IMR-90 (cell line): Measurements from ENCODE around the gene C3orf80. TPM values are rescaled to one million over a fixed set of nuclear protein-coding genes. Genes with fewer than 3 reads are reported as not detected.

ENCODE experiments used
- ATAC-seq: fragments of 200-7000 bp; cut with Tn5 transposase; 2 replicates; pipeline ENCODE4 v1.9.1; 2020; ENCODE audit warnings: low read depth, mild to moderate bottlenecking, moderate library complexity
- BruUV-seq: library from RNA; stranded (reverse); fragments of 400-500 nt; replicated peaks from 2 replicates; lab custom pipeline; 2021; lab: Mats Ljungman, UMichigan
- CTCF ChIA-PET: fragments of 300-600 bp; formaldehyde crosslinking; extraction: SDS; loops from one replicate; lab custom pipeline; 2021; ENCODE audit warnings: antibody characterized with exemption; lab: Yijun Ruan, JAX
- POLR2A ChIA-PET: fragments of 300-600 bp; sonication (Branson Sonifier 250); formaldehyde crosslinking; loops from one replicate; lab custom pipeline; 2022; ENCODE audit warnings: antibody characterized with exemption; ENCODE audit not compliant: unreplicated experiment; lab: Charles Lee
- DNase-seq: peaks from one replicate; pipeline ENCODE4 v3.0.0; 2013
- H2AFZ ChIP-seq: replicated peaks from 2 replicates; pipeline ENCODE3; 2013; ENCODE audit warnings: low read length, mild to moderate bottlenecking; ENCODE audit not compliant: poor library complexity
- H2AK5ac ChIP-seq: 2 replicates; pipeline ENCODE4 v1.6.1; 2013; ENCODE audit warnings: low read depth, low read length, inconsistent platforms
- H2AK9ac ChIP-seq: replicated peaks from 2 replicates; pipeline ENCODE3; 2013; ENCODE audit warnings: mild to moderate bottlenecking, low read depth, low read length, moderate library complexity; ENCODE audit not compliant: poor library complexity
- H2BK120ac ChIP-seq: 2 replicates; pipeline ENCODE4 v1.6.1; 2013; ENCODE audit warnings: low read depth, low read length, inconsistent platforms
- H2BK15ac ChIP-seq: 3 replicates; pipeline ENCODE4 v1.6.1; 2013; ENCODE audit warnings: low read depth, low read length, inconsistent platforms
- H2BK20ac ChIP-seq: 2 replicates; pipeline ENCODE4 v1.6.1; 2013; ENCODE audit warnings: low read depth, mild to moderate bottlenecking, inconsistent platforms, low read length, moderate library complexity
- H2BK5ac ChIP-seq: 2 replicates; pipeline ENCODE4 v1.6.1; 2013; ENCODE audit warnings: mild to moderate bottlenecking, low read depth, low read length, inconsistent platforms; ENCODE audit not compliant: poor library complexity, severe bottlenecking
- H3K14ac ChIP-seq: replicated peaks from 2 replicates; pipeline ENCODE4 v1.6.1; 2013; ENCODE audit warnings: low read depth, low read length, inconsistent platforms
- H3K18ac ChIP-seq: 2 replicates; pipeline ENCODE4 v1.6.1; 2013; ENCODE audit warnings: low read depth, low read length, control low read depth
- H3K23ac ChIP-seq: 2 replicates; pipeline ENCODE4 v1.6.1; 2013; ENCODE audit warnings: low read depth, low read length, inconsistent platforms
- H3K27ac ChIP-seq: 2 replicates; pipeline ENCODE4 v1.5.1; 2013; ENCODE audit warnings: mild to moderate bottlenecking, control low read depth, low read length; ENCODE audit not compliant: insufficient read depth
- H3K27me3 ChIP-seq: 2 replicates; pipeline ENCODE4 v1.6.1; 2013; ENCODE audit warnings: low read length; ENCODE audit not compliant: control insufficient read depth, insufficient read depth
- H3K36me3 ChIP-seq: 2 replicates; pipeline ENCODE4 v1.6.1; 2013; ENCODE audit warnings: low read length, mixed read lengths; ENCODE audit not compliant: control insufficient read depth, insufficient read depth
- H3K4ac ChIP-seq: 2 replicates; pipeline ENCODE4 v1.6.1; 2013; ENCODE audit warnings: low read depth, low read length, inconsistent platforms
- H3K4me1 ChIP-seq: 2 replicates; pipeline ENCODE4 v1.6.1; 2013; ENCODE audit warnings: low read length, mixed read lengths; ENCODE audit not compliant: control insufficient read depth, insufficient read depth
- H3K4me2 ChIP-seq: 2 replicates; pipeline ENCODE4 v1.6.1; 2013; ENCODE audit warnings: low read depth, mild to moderate bottlenecking, control low read depth, low read length, moderate library complexity
- H3K4me3 ChIP-seq: 2 replicates; pipeline ENCODE4 v1.5.1; 2013; ENCODE audit warnings: low read depth, mild to moderate bottlenecking, control low read depth, low read length, moderate library complexity; ENCODE audit not compliant: insufficient read depth
- H3K56ac ChIP-seq: 2 replicates; pipeline ENCODE4 v1.6.1; 2013; ENCODE audit warnings: low read length, inconsistent platforms; ENCODE audit not compliant: insufficient read depth; ENCODE audit errors: extremely low read depth
- H3K79me1 ChIP-seq, 2 experiments: 2 replicates each; pipeline ENCODE4 v1.6.1; 2013; ENCODE audit warnings: low read length in 2 of 2, inconsistent platforms in 1 of 2, low read depth in 1 of 2
- H3K9ac ChIP-seq: 2 replicates; pipeline ENCODE4 v1.6.1; 2013; ENCODE audit warnings: low read depth, low read length, control low read depth
- H3K9me1 ChIP-seq: 2 replicates; pipeline ENCODE4 v1.6.1; 2013; ENCODE audit warnings: low read length, inconsistent platforms; ENCODE audit not compliant: insufficient read depth
- H3K9me3 ChIP-seq: 2 replicates; pipeline ENCODE4 v1.6.1; 2013; ENCODE audit warnings: low read length; ENCODE audit not compliant: control insufficient read depth, insufficient read depth
- H4K20me1 ChIP-seq: 2 replicates; pipeline ENCODE4 v1.6.1; 2013; ENCODE audit warnings: low read length, inconsistent platforms; ENCODE audit not compliant: insufficient read depth
- H4K5ac ChIP-seq: 2 replicates; pipeline ENCODE4 v1.6.1; 2013; ENCODE audit warnings: mild to moderate bottlenecking, low read depth, low read length, control low read depth
- H4K8ac ChIP-seq, 2 experiments: 2 replicates each; pipeline ENCODE4 v1.6.1; 2013; ENCODE audit warnings: low read depth in 2 of 2, low read length in 2 of 2, control low read depth in 1 of 2, inconsistent platforms in 1 of 2
- H4K91ac ChIP-seq: 2 replicates; pipeline ENCODE4 v1.6.1; 2013; ENCODE audit warnings: low read depth, low read length, inconsistent platforms; ENCODE audit not compliant: insufficient read depth
- RAD21 ChIP-seq: IDR thresholded peaks from 2 replicates; pipeline ENCODE4 v1.6.1; 2012; ENCODE audit warnings: low read length, improper control_type of control experiment
- WGBS, 2 experiments: methylation state at CpG; one replicate each; pipeline versions ENCODE4 v1.1.5 to v1.1.7; 2013; ENCODE audit warnings: missing lambda C conversion rate in 2 of 2; ENCODE audit not compliant: insufficient read length in 1 of 2; ENCODE audit errors: extremely low coverage in 2 of 2; 5-methylcytosine and 5-hydroxymethylcytosine counted together
- dilution Hi-C: fragments of 300-500 bp; cut with HindIII; formaldehyde crosslinking; loops from one replicate; pipeline ENCODE4 v1.14.3; 2018; ENCODE audit warnings: low sequenced_read_pairs; ENCODE audit not compliant: unreplicated experiment
- in situ Hi-C: fragments of 300-500 bp; cut with MboI; formaldehyde crosslinking; loops from 3 replicates; pipeline ENCODE4 v1.14.3; 2019; ENCODE audit warnings: low sequenced_read_pairs, inconsistent platforms, mixed read lengths
- intact Hi-C: fragments of 100-400 bp; cut with micrococcal nuclease; formaldehyde crosslinking; loops from 2 replicates; pipeline ENCODE4 v1.10.0; 2022
- polyA plus RNA-seq, 3 experiments: library from polyadenylated mRNA; depleted of rRNA; stranded (reverse); fragments of >200 nt; gene quantifications; 2 replicates each; pipeline ENCODE4 v1.2.3, GENCODE V29; 2012; ENCODE audit warnings: low replicate concordance in 1 of 3
- total RNA-seq: library from RNA; depleted of rRNA; stranded (reverse); fragments of >200 nt; gene quantifications from 2 replicates; pipeline ENCODE4 v1.2.3, GENCODE V29; 2012

C3orf80 gene
- total and polyA plus RNA-seq, 2 of the 4 experiments (the other 2 are of a cell fraction) = not detected

- Histone ChIP-seq H3K36me3 (no peaks in the 10 kb centered on the region), H2BK20ac (no peak overlapping the region), H3K79me1 (no peaks in the 10 kb centered on the region), H4K5ac (no peak overlapping the region), H3K4me1 (no peaks in the 10 kb centered on the region), H4K8ac (no peak overlapping the region), H4K91ac (no peak overlapping the region), H3K27ac (no peak overlapping the region), H3K4me2 (no peak overlapping the region), H2AFZ (no peak overlapping the region), H3K4ac (no peak overlapping the region), H3K27me3 (peaks cover 62% of the 10 kb centered on the region), H3K4me3 (no peak overlapping the region), H2AK9ac (no peak overlapping the region), H2BK120ac (no peak overlapping the region), H2BK15ac (no peak overlapping the region), H3K14ac (no peak overlapping the region), H3K9ac (no peak overlapping the region), H3K23ac (no peak overlapping the region), H2BK5ac (no peak overlapping the region), H3K56ac (no peak overlapping the region), H3K18ac (no peak overlapping the region), H3K9me3 (peaks cover 2% of the 10 kb centered on the region; the same call in 1 of the 2 replicates), H2AK5ac (no peak overlapping the region), H4K20me1 (no peaks in the 10 kb centered on the region), H3K9me1 (no peaks in the 10 kb centered on the region)
- dilution Hi-C loops (no loop called here), intact Hi-C loops (no loop called here), in situ Hi-C loops (no loop called here)
- TF ChIP-seq RAD21 = no peak
- DNase-seq (no peak), ATAC-seq (no peak)
- no TSS peak for BruUV-seq
- CTCF ChIA-PET = no interaction called here
- WGBS, 2 experiments = no CpG with 5 or more reads among the region's 2 CpGs
- POLR2A ChIA-PET = no interaction called here
These were observed 4.2 kb upstream of the C3orf80 start for GRCh38 chr3:160221019-160221418.
